GM12878 (cell line): ENCODE measurements around the gene FIZ1. TPM values are rescaled to one million over a fixed set of nuclear protein-coding genes. Genes with fewer than 3 reads are reported as not detected.
"Not testable (repeated sequence)": the region's sequence is repeated elsewhere in the genome, so short reads cannot be mapped to it uniquely, and the experiment has no call there.

Experiments used
- ATAC-seq: fragments of 200-7000 bp; cut with Tn5 transposase; 3 replicates; pipeline ENCODE4 v1.9.1; 2020; ENCODE audit warnings: mild to moderate bottlenecking, moderate library complexity
- BruUV-seq: library from RNA; stranded (reverse); fragments of 400-500 nt; replicated peaks from 2 replicates; lab custom pipeline; 2021; lab: Mats Ljungman, UMichigan
- CTCF ChIA-PET: fragments of 300-600 bp; sonication (Branson Sonifier 250); formaldehyde crosslinking; extraction: SDS; loops from one replicate; lab custom pipeline; 2021; ENCODE audit warnings: inconsistent platforms; lab: Yijun Ruan, JAX
- POLR2A ChIA-PET: fragments of 350-600 bp; formaldehyde crosslinking; extraction: SDS; loops from one replicate; lab custom pipeline; 2021; ENCODE audit warnings: inconsistent platforms; lab: Charles Lee
- RAD21 ChIA-PET: fragments of 300-600 bp; sonication (Branson Sonifier 250); formaldehyde crosslinking; loops from one replicate; lab custom pipeline; 2023; ENCODE audit warnings: antibody characterized with exemption; ENCODE audit not compliant: unreplicated experiment; lab: Charles Lee
- SMC1A ChIA-PET: fragments of 300-600 bp; sonication (Branson Sonifier 250); formaldehyde crosslinking; loops from one replicate; lab custom pipeline; 2023; ENCODE audit not compliant: unreplicated experiment, uncharacterized antibody; lab: Charles Lee
- DNase-seq: peaks from one replicate; pipeline ENCODE4 v3.0.0-alpha.2; 2011; ENCODE audit warnings: low read depth, low spot score
- FAIRE-seq: peaks from 3 replicates; lab custom pipeline; 2011; peaks lifted over from hg19 to GRCh38; lab: Jason Lieb, UNC
- H2AFZ ChIP-seq: 2 replicates; pipeline ENCODE4 v1.6.0; 2011; ENCODE audit warnings: low read depth, low read length, control low read depth; ENCODE audit not compliant: control insufficient read depth
- H3K27ac ChIP-seq: 2 replicates; pipeline ENCODE4 v1.5.1; 2011; ENCODE audit warnings: control low read depth; ENCODE audit not compliant: control insufficient read depth, insufficient read depth
- H3K27me3 ChIP-seq, 2 experiments: replicated peaks in 1 of 2; 2 replicates each; pipeline versions ENCODE4 v1.6.0 to v1.6.1; 2011; ENCODE audit warnings: low read length in 1 of 2; ENCODE audit not compliant: control insufficient read depth in 2 of 2, insufficient read depth in 2 of 2
- H3K36me3 ChIP-seq, 2 experiments: 2 replicates each; pipeline ENCODE4 v1.5.1; 2011; ENCODE audit warnings: low read length in 1 of 2; ENCODE audit not compliant: control insufficient read depth in 2 of 2, insufficient read depth in 2 of 2
- H3K4me1 ChIP-seq: 2 replicates; pipeline ENCODE4 v1.6.1; 2011; ENCODE audit warnings: mild to moderate bottlenecking, low read length, moderate library complexity, mixed read lengths; ENCODE audit not compliant: control insufficient read depth, insufficient read depth
- H3K4me2 ChIP-seq: 2 replicates; pipeline ENCODE4 v1.6.0; 2011; ENCODE audit warnings: control low read depth; ENCODE audit not compliant: control insufficient read depth, insufficient read depth
- H3K4me3 ChIP-seq: fragments of 200-600 bp; sonication (generic); 2 replicates; pipeline ENCODE4 v1.5.1; 2016
- H3K79me2 ChIP-seq: 2 replicates; pipeline ENCODE4 v1.6.0; 2011; ENCODE audit warnings: low read length; ENCODE audit not compliant: control insufficient read depth, insufficient read depth
- H3K9ac ChIP-seq: 2 replicates; pipeline ENCODE4 v1.8.0; 2011; ENCODE audit warnings: low read length, control low read depth, mixed read lengths; ENCODE audit not compliant: control insufficient read depth, insufficient read depth
- H3K9me3 ChIP-seq: replicated peaks from 3 replicates; pipeline ENCODE4 v1.5.1; 2011; ENCODE audit warnings: mild to moderate bottlenecking, low read length; ENCODE audit not compliant: control insufficient read depth, insufficient read depth
- H4K20me1 ChIP-seq: 2 replicates; pipeline ENCODE4 v1.6.0; 2011; ENCODE audit not compliant: control insufficient read depth, insufficient read depth
- CREB1 ChIP-seq: IDR thresholded peaks from 2 replicates; pipeline ENCODE4 v1.6.1; 2012; ENCODE audit warnings: low read depth, mild to moderate bottlenecking, inconsistent platforms
- ETV6 ChIP-seq, 2 experiments: fragments of 450-650 bp in 1 of 2; IDR thresholded peaks in 1 of 2; conservative IDR thresholded peaks in 1 of 2; 2 replicates each; pipeline ENCODE4 v1.6.1; 2014; ENCODE audit warnings: antibody characterized with exemption in 1 of 2, borderline replicate concordance in 1 of 2, low read depth in 1 of 2, mild to moderate bottlenecking in 1 of 2, moderate library complexity in 1 of 2
- RAD51 ChIP-seq: fragments of 450-650 bp; IDR thresholded peaks from 2 replicates; pipeline ENCODE4 v1.6.1; 2016; ENCODE audit warnings: moderate library complexity, mild to moderate bottlenecking, inconsistent platforms
- SMARCA5 ChIP-seq: fragments of 450-650 bp; IDR thresholded peaks from 2 replicates; pipeline ENCODE4 v1.6.1; 2017; ENCODE audit warnings: mild to moderate bottlenecking
- TBL1XR1 ChIP-seq: IDR thresholded peaks from 2 replicates; pipeline ENCODE4 v1.6.1; 2012; ENCODE audit warnings: low read depth, low read length, improper control_type of control experiment
- USF1 ChIP-seq: IDR thresholded peaks from 2 replicates; pipeline ENCODE4 v1.6.1; 2011; ENCODE audit warnings: borderline replicate concordance, low read depth, mild to moderate bottlenecking, moderate library complexity, mixed read lengths, low read length; ENCODE audit not compliant: insufficient read depth; ENCODE audit errors: extremely low read length
- ZBTB33 ChIP-seq: fragments of 450-650 bp; IDR thresholded peaks from 2 replicates; pipeline ENCODE4 v1.6.1; 2017; ENCODE audit warnings: mild to moderate bottlenecking
- ZNF24 ChIP-seq: fragments of 450-650 bp; IDR thresholded peaks from 2 replicates; pipeline ENCODE4 v1.6.1; 2017; ENCODE audit warnings: antibody characterized with exemption, mild to moderate bottlenecking
- WGBS: methylation state at CpG from one replicate; pipeline ENCODE4 v1.1.6; 2016; ENCODE audit warnings: low lambda C conversion rate; ENCODE audit not compliant: insufficient replicate concordance, insufficient coverage; ENCODE audit errors: missing lambda C conversion rate; 5-methylcytosine and 5-hydroxymethylcytosine counted together
- in situ Hi-C: fragments of 300-500 bp; cut with MboI; formaldehyde crosslinking; loops from 9 replicates; pipeline ENCODE4 v1.14.3; 2018; ENCODE audit warnings: mixed read lengths
- intact Hi-C: fragments of 100-400 bp; cut with micrococcal nuclease; formaldehyde crosslinking; loops from one replicate; pipeline ENCODE4 v1.14.2; 2022; ENCODE audit not compliant: unreplicated experiment
- polyA plus RNA-seq, 11 experiments: library from polyadenylated mRNA; depleted of rRNA in 4 of 11; unstranded in 6 of 11; stranded (reverse) in 5 of 11; fragments of >200 nt; fragmentation: Nextera tagmentation in 4 of 11; fragmentation: Illumina TruSeq in 1 of 11; extraction: Ambion mirVana in 4 of 11; extraction: Trizol in 1 of 11; gene quantifications; 1 replicate in 1 of 11; 2 replicates in 10 of 11; pipeline versions ENCODE4 v1.2.1 to v1.2.3, GENCODE V29; 2011 to 2016; ENCODE audit warnings: inconsistent platforms in 2 of 11, missing spikeins in 2 of 11, low read depth in 1 of 11
- total RNA-seq, 4 experiments: library from RNA; depleted of rRNA in 3 of 4; stranded (reverse); fragments of >200 nt in 3 of 4; fragmentation: Illumina TruSeq in 1 of 4; extraction: Trizol in 1 of 4; gene quantifications; 2 replicates each; pipeline versions ENCODE4 v1.2.1 to v1.2.3, GENCODE V29; 2013 to 2021
- TF ChIP-seq, protein P1 (sequence below): fragments of 450-650 bp; IDR thresholded peaks from 2 replicates; pipeline ENCODE4 v1.6.1; 2017; ENCODE audit warnings: antibody characterized with exemption, mild to moderate bottlenecking, moderate library complexity

Gene FIZ1
- total and polyA plus RNA-seq, 10 of the 15 experiments (the other 5 are each of a cell fraction or from before 2014, with no cell fraction given), result 0.60 to 16.8 (median 4.2) TPM

DNA sequence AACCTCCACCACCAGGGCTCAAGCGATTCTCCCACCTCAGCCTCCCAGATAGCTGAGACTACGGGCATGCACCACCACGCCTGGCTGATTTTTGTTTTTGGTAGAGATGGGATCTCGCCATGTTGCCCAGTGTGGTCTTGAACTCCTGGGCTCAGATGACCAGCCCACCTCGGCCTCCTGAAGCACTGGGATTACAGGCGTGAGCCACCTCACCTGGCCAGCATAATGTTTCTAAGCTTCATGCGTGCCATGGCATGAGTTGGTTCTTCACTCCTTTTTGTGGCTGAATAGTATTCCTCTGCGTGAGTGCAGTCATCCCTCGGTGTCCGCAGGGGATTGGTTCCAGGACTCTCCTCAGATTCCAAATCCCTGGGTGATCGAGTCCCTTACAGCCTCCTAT is 14.4 kb downstream of the FIZ1 start:
- H3K79me2 ChIP-seq, result peaks cover 8% of the 10 kb centered on the region
- DNase-seq, result no peak
- H2AFZ ChIP-seq, result no peak overlapping the region
- H3K4me3 ChIP-seq, result no peak overlapping the region
- in situ Hi-C loops, result no loop called here
- TF ChIP-seq ZNF24 (no peak), CREB1 (no peak), USF1 (no peak), ZBTB33 (no peak), TBL1XR1 (no peak), RAD51 (no peak), ETV6 (conservative IDR thresholded peaks at IDR 0.05 in 1 of 2, IDR thresholded peaks at IDR 0.05 in 1 of 2; ENCODE audit: borderline replicate concordance in 1 of 2, low read depth in 1 of 2) (no peak), SMARCA5 (no peak)
- TF ChIP-seq, protein P1, sequence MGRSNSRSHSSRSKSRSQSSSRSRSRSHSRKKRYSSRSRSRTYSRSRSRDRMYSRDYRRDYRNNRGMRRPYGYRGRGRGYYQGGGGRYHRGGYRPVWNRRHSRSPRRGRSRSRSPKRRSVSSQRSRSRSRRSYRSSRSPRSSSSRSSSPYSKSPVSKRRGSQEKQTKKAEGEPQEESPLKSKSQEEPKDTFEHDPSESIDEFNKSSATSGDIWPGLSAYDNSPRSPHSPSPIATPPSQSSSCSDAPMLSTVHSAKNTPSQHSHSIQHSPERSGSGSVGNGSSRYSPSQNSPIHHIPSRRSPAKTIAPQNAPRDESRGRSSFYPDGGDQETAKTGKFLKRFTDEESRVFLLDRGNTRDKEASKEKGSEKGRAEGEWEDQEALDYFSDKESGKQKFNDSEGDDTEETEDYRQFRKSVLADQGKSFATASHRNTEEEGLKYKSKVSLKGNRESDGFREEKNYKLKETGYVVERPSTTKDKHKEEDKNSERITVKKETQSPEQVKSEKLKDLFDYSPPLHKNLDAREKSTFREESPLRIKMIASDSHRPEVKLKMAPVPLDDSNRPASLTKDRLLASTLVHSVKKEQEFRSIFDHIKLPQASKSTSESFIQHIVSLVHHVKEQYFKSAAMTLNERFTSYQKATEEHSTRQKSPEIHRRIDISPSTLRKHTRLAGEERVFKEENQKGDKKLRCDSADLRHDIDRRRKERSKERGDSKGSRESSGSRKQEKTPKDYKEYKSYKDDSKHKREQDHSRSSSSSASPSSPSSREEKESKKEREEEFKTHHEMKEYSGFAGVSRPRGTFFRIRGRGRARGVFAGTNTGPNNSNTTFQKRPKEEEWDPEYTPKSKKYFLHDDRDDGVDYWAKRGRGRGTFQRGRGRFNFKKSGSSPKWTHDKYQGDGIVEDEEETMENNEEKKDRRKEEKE, result no peak
- ChIA-PET CTCF (no interaction called here), SMC1A (interaction anchor here (1.4 kb wide), 1 partner anchor 48 kb away, joined by 3 read pairs; no protein-coding TSS in a partner anchor), POLR2A (interaction anchor here (0.7 kb wide), 1 partner anchor 246 kb away, joined by 4 read pairs; no protein-coding TSS in a partner anchor), RAD21 (no interaction called here)
- no peak overlapping the region for H3K27ac ChIP-seq
- H3K27me3 ChIP-seq, result no peaks in the 10 kb centered on the region
- peaks cover 7% of the 10 kb centered on the region for H3K4me1 ChIP-seq
- no peak overlapping the region for H3K4me2 ChIP-seq
- ATAC-seq, result no peak
- no peaks in the 10 kb centered on the region for H3K36me3 ChIP-seq
- H4K20me1 ChIP-seq, result no peaks in the 10 kb centered on the region
- WGBS, result 73% methylated on average over 11 of the region's 11 CpGs
- no peak for FAIRE-seq
- no TSS peak for BruUV-seq
- no peak overlapping the region for H3K9ac ChIP-seq
- H3K9me3 ChIP-seq, result no peaks in the 10 kb centered on the region
- intact Hi-C loops, result no loop called here

DNA sequence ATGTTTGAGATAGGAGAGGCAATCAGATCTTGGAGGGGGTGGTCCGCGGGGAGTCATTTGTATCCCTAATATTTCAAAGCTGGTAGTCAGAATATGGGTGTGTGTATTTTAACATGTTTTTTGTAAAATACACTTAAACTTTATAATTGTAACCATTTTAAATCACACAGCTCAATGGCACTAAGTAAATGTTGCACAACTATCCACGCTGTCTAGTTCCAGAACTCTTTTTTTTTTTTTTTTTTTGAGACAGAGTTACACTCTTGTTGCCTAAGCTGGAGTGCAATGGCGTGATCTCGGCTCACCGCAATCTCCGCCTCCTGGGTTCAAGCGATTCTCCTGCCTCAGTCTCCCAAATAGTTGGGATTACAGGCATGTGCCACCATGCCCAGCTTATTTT is 15.4 kb downstream of the FIZ1 start:
- peaks cover 11% of the 10 kb centered on the region for H3K79me2 ChIP-seq
- in situ Hi-C loops, RAD21 ChIA-PET, H2AFZ ChIP-seq, H3K36me3 ChIP-seq, H3K4me2 ChIP-seq, H3K27ac ChIP-seq, DNase-seq, H3K9me3 ChIP-seq, ATAC-seq, H3K27me3 ChIP-seq, intact Hi-C loops, BruUV-seq, FAIRE-seq, H3K9ac ChIP-seq, H3K4me3 ChIP-seq, H4K20me1 ChIP-seq, H3K4me1 ChIP-seq: not testable (repeated sequence)
- POLR2A ChIA-PET, result interaction anchor here (0.7 kb wide), 1 partner anchor 245 kb away, joined by 4 read pairs; no protein-coding TSS in a partner anchor
- CTCF ChIA-PET, result interaction anchor here (0.6 to 1.1 kb wide), 3 partner anchors 48 to 431 kb away, joined by 3 read pairs; no protein-coding TSS in a partner anchor
- WGBS, result 75% methylated on average over 6 of the region's 8 CpGs
- SMC1A ChIA-PET, result interaction anchor here (1.1 to 1.4 kb wide), 2 partner anchors 49 to 54 kb away, joined by 3 to 5 read pairs; no protein-coding TSS in a partner anchor
